ENCODE results near the gene UCN. TPM values are rescaled to one million over a fixed set of nuclear protein-coding genes. Genes with fewer than 3 reads are reported as not detected.

UCN gene
- total and polyA plus RNA-seq, 2 of the 4 experiments (the other 2 are of a cell fraction): 0.22 TPM; not detected in 1

DNA sequence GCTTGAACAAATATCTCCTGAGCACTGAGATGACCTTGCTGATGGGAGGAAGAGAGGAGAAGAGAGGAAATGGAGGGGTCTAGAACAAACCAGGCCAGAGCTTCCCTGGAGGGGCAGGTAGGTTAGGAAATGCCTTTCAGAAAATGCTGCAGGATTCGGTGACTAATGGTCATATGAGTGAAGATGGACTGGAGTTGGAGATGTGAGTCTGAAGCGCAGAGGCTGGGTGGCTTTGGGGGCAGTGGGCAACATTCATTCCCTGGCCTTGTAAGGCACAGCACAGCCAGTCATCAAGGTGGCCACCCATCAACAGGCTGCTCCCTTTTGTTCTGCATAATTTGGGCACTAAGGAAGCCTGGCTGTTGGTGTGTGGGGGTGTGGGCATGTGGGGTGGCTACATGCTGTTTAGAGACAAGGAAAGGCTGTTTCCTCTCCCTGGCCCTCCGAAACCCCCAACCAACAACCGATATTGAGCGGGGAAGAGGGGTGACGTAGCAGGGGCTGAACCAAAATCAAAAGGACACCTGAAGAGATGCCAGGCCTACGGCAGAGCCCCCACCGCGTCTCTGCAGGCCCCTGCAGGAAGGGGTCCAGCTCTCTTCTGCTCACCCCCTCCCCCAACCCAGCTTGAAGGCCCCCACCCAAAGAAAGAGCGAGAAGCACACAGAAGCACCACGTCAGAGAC, 46.9 kb downstream of the UCN start:
- H3K4me1 ChIP-seq (ENCODE audit: control insufficient read depth, insufficient read depth, low read length): peaks cover 4% of the 10 kb centered on the region; the same call in 1 of the 2 replicates
- H2AK5ac ChIP-seq (ENCODE audit: low read depth, low read length): no peak overlapping the region
- H3K18ac ChIP-seq (ENCODE audit: low read depth, low read length): no peak overlapping the region
- H3K4me3 ChIP-seq (ENCODE audit: insufficient read depth, low read depth, low read length): no peak overlapping the region
- H3K9me1 ChIP-seq (ENCODE audit: insufficient read depth, low read length): peaks cover under 1% of the 10 kb centered on the region; the same call in 1 of the 2 replicates
- 93% methylated on average over 2 of the region's 11 CpGs; no CpG with 5 or more reads in 1 of the 2 experiments for WGBS, 2 experiments (ENCODE audit: extremely low coverage in 2 of 2, insufficient read length in 1 of 2)
- H3K56ac ChIP-seq (ENCODE audit: extremely low read depth, insufficient read depth, low read length): no peak overlapping the region
- ChIA-PET CTCF (no interaction called here), POLR2A (ENCODE audit: unreplicated experiment) (no interaction called here)
- no peak overlapping the region for H4K8ac ChIP-seq (ENCODE audit: low read depth in 2 of 2, low read length in 2 of 2)
- no peaks in the 10 kb centered on the region; the same call in 1 of the 2 replicates for H3K9me3 ChIP-seq (ENCODE audit: control insufficient read depth, insufficient read depth, low read length)
- H3K36me3 ChIP-seq (ENCODE audit: control insufficient read depth, insufficient read depth, low read length): no peaks in the 10 kb centered on the region
- H3K4me2 ChIP-seq (ENCODE audit: low read depth, low read length): no peak overlapping the region
- no peak overlapping the region for H3K4ac ChIP-seq (ENCODE audit: low read depth, low read length)
- dilution Hi-C loops (cut with HindIII; ENCODE audit: low sequenced_read_pairs, unreplicated experiment): no loop called here
- H3K79me1 ChIP-seq (ENCODE audit: low read depth in 1 of 2, low read length in 2 of 2): no peaks in the 10 kb centered on the region
- DNase-seq (no peak), ATAC-seq (ENCODE audit: low read depth) (no peak)
- intact Hi-C loops (cut with micrococcal nuclease): no loop called here
- H3K27ac ChIP-seq (ENCODE audit: insufficient read depth, low read length): no peak overlapping the region
- BruUV-seq (replicated peaks): no TSS peak
- H4K91ac ChIP-seq (ENCODE audit: insufficient read depth, low read depth, low read length): no peak overlapping the region
- no peak overlapping the region; the same call in 1 of the 2 replicates for H3K23ac ChIP-seq (ENCODE audit: low read depth, low read length)
- peaks cover 86% of the 10 kb centered on the region for H3K27me3 ChIP-seq (ENCODE audit: control insufficient read depth, insufficient read depth, low read length)
- H2BK120ac ChIP-seq (ENCODE audit: low read depth, low read length): no peak overlapping the region
- no peak overlapping the region for H2BK15ac ChIP-seq (ENCODE audit: low read depth, low read length)
- H4K5ac ChIP-seq (ENCODE audit: low read depth, low read length): no peak overlapping the region
- no peak overlapping the region for H2BK20ac ChIP-seq (ENCODE audit: low read depth, low read length)
- TF ChIP-seq BHLHE40 (IDR thresholded peaks at IDR 0.05; ENCODE audit: low read depth, low read length): no peak
- TF ChIP-seq MAFK (IDR thresholded peaks at IDR 0.05; ENCODE audit: low read depth, low read length): no peak
- H3K9ac ChIP-seq (ENCODE audit: low read depth, low read length): no peak overlapping the region
- H3K14ac ChIP-seq (replicated peaks; ENCODE audit: low read depth, low read length): no peak overlapping the region
- no peaks in the 10 kb centered on the region for H4K20me1 ChIP-seq (ENCODE audit: insufficient read depth, low read length)
- H2BK5ac ChIP-seq (ENCODE audit: low read depth, low read length, poor library complexity, severe bottlenecking): no peak overlapping the region
- H2AFZ ChIP-seq (replicated peaks; ENCODE audit: low read length, poor library complexity): no peak overlapping the region
- no peak overlapping the region for H2AK9ac ChIP-seq (replicated peaks; ENCODE audit: low read depth, low read length, poor library complexity)
- in situ Hi-C loops (cut with MboI; ENCODE audit: low sequenced_read_pairs): no loop called here

Data from IMR-90 (cell line).